Large intestine (tissue), 12 donors: ENCODE measurements around the gene ZNF532. TPM values are rescaled to one million over a fixed set of nuclear protein-coding genes. Genes with fewer than 3 reads are reported as not detected.
A peak's percentile ranks its signal among the peaks of the same experiment; 100 is the strongest.
"Not testable (repeated sequence)": the region's sequence is repeated elsewhere in the genome, so short reads cannot be mapped to it uniquely, and the experiment has no call there.

Source experiments
- DNase-seq, 2 donors: peaks; one replicate each; pipeline versions ENCODE4 v3.0.0 to v3.0.0-alpha.2; 2013
- H3K27ac ChIP-seq: one replicate; pipeline ENCODE4 v1.5.1; 2013; ENCODE audit warnings: low read length
- H3K27me3 ChIP-seq: 2 replicates; pipeline ENCODE4 v1.6.1; 2013; ENCODE audit warnings: low read length; ENCODE audit not compliant: control insufficient read depth, insufficient read depth
- H3K36me3 ChIP-seq: 2 replicates; pipeline ENCODE4 v1.6.1; 2013; ENCODE audit warnings: low read length; ENCODE audit not compliant: control insufficient read depth, insufficient read depth
- H3K4me1 ChIP-seq: one replicate; pipeline ENCODE4 v1.6.1; 2013; ENCODE audit warnings: low read length; ENCODE audit not compliant: control insufficient read depth, insufficient read depth
- H3K4me3 ChIP-seq: one replicate; pipeline ENCODE4 v1.5.1; 2013; ENCODE audit warnings: low read length
- H3K9me3 ChIP-seq: one replicate; pipeline ENCODE4 v1.6.1; 2013; ENCODE audit warnings: mild to moderate bottlenecking, low read depth, low read length, moderate library complexity; ENCODE audit not compliant: control insufficient read depth
- WGBS: methylation state at CpG from one replicate; pipeline ENCODE4 v1.1.5; 2013; ENCODE audit warnings: low lambda C conversion rate; ENCODE audit not compliant: insufficient coverage; 5-methylcytosine and 5-hydroxymethylcytosine counted together
- long read RNA-seq, 11 donors: transcript quantifications; one replicate each; lab custom pipeline, GENCODE V29; 2026
- polyA plus RNA-seq: library from polyadenylated mRNA; unstranded; fragments of 120-200 nt; gene quantifications from one replicate; pipeline ENCODE4 v1.2.1, GENCODE V29; 2013

The ZNF532 gene
- 36.6 TPM for polyA plus RNA-seq
- long read RNA-seq, donor 1, full-length matches to known transcripts, result 5 of 5 reads
- long read RNA-seq, donor 1, partial matches to known transcripts, result 0 of 5 reads
- long read RNA-seq, donor 1, other reads (novel, unspliced or antisense), result 0 of 5 reads
- long read RNA-seq, donor 2, full-length matches to known transcripts, result 9 of 68 reads
- long read RNA-seq, donor 2, partial matches to known transcripts, result 59 of 68 reads
- long read RNA-seq, donor 2, other reads (novel, unspliced or antisense), result 0 of 68 reads
- long read RNA-seq, donor 3, result 0 reads
- long read RNA-seq, donor 4, result 0 reads
- long read RNA-seq, donor 5, full-length matches to known transcripts, result 7 of 15 reads
- long read RNA-seq, donor 5, partial matches to known transcripts, result 8 of 15 reads
- long read RNA-seq, donor 5, other reads (novel, unspliced or antisense), result 0 of 15 reads
- long read RNA-seq, donor 6, full-length matches to known transcripts, result 7 of 12 reads
- long read RNA-seq, donor 6, partial matches to known transcripts, result 5 of 12 reads
- long read RNA-seq, donor 6, other reads (novel, unspliced or antisense), result 0 of 12 reads
- long read RNA-seq, donor 7, full-length matches to known transcripts, result 13 of 13 reads
- long read RNA-seq, donor 7, partial matches to known transcripts, result 0 of 13 reads
- long read RNA-seq, donor 7, other reads (novel, unspliced or antisense), result 0 of 13 reads
- long read RNA-seq, donor 8, partial matches to known transcripts, result 0 of 6 reads
- long read RNA-seq, donor 8, other reads (novel, unspliced or antisense), result 0 of 6 reads
- long read RNA-seq, donor 9, full-length matches to known transcripts, result 3 of 23 reads
- long read RNA-seq, donor 9, partial matches to known transcripts, result 20 of 23 reads
- long read RNA-seq, donor 9, other reads (novel, unspliced or antisense), result 0 of 23 reads
- long read RNA-seq, donor 10, partial matches to known transcripts, result 0 of 8 reads
- long read RNA-seq, donor 10, other reads (novel, unspliced or antisense), result 0 of 8 reads
- long read RNA-seq, donor 11, partial matches to known transcripts, result 0 of 3 reads
- long read RNA-seq, donor 11, other reads (novel, unspliced or antisense), result 0 of 3 reads

GRCh38 chr18:58864146-58865032 lies at the start of gene ZNF532:
Gene ZNF532 (plus strand): TSS chr18:58864877. CDS start in a region left out here.
- H3K4me1 ChIP-seq, result peaks cover 38% of the 10 kb centered on the region
- no peaks in the 10 kb centered on the region for H3K27me3 ChIP-seq
- H3K27ac ChIP-seq, result peak within 1 kb of the TSS; percentile 76
- DNase-seq, result peak; percentile 53 to 77
- H3K9me3 ChIP-seq, result no peaks in the 10 kb centered on the region
- H3K36me3 ChIP-seq, result peaks cover 26% of the 10 kb centered on the region
- no CpG with 5 or more reads among the region's 17 CpGs for WGBS
- no peak within 1 kb of the TSS for H3K4me3 ChIP-seq

- Histone ChIP-seq H3K4me1 (no peaks in the 10 kb centered on the region), H3K9me3 (no peaks in the 10 kb centered on the region), H3K27me3 (no peaks in the 10 kb centered on the region), H3K27ac (no peak overlapping the region), H3K36me3 (no peaks in the 10 kb centered on the region), H3K4me3 (no peak overlapping the region)
- WGBS, result 75% methylated on average over 1 of the region's 4 CpGs
- no peak for DNase-seq
These were observed 45.6 kb upstream of the ZNF532 start for GRCh38 chr18:58819051-58819450.

GRCh38 chr18:58820251-58820650 lies 44.4 kb upstream of the ZNF532 start:
- no peaks in the 10 kb centered on the region for H3K4me1 ChIP-seq
- no peaks in the 10 kb centered on the region for H3K36me3 ChIP-seq
- H3K27ac ChIP-seq, result no peak overlapping the region
- H3K9me3 ChIP-seq, result no peaks in the 10 kb centered on the region
- 86% methylated on average over 2 of the region's 3 CpGs for WGBS
- no peak for DNase-seq
- no peaks in the 10 kb centered on the region for H3K27me3 ChIP-seq
- no peak overlapping the region for H3K4me3 ChIP-seq

- DNase-seq, result no peak
- Histone ChIP-seq H3K27me3 (no peaks in the 10 kb centered on the region), H3K4me3 (no peak overlapping the region), H3K4me1 (no peaks in the 10 kb centered on the region), H3K9me3 (peaks cover 3% of the 10 kb centered on the region), H3K27ac (no peak overlapping the region), H3K36me3 (no peaks in the 10 kb centered on the region)
- WGBS, result 100% methylated on average over 1 of the region's 13 CpGs
These were observed 41.7 kb upstream of the ZNF532 start for GRCh38 chr18:58822944-58823343.

- WGBS, result 83% methylated on average over 1 of the region's 4 CpGs
- H3K27me3 ChIP-seq, result no peaks in the 10 kb centered on the region
- no peak overlapping the region for H3K4me3 ChIP-seq
- DNase-seq, result no peak
- H3K4me1 ChIP-seq, result no peaks in the 10 kb centered on the region
- no peak overlapping the region for H3K27ac ChIP-seq
- H3K36me3 ChIP-seq, result no peaks in the 10 kb centered on the region
- peaks cover 5% of the 10 kb centered on the region for H3K9me3 ChIP-seq
These were observed 41.3 kb upstream of the ZNF532 start for GRCh38 chr18:58823412-58823811.

- H3K4me1 ChIP-seq, H3K36me3 ChIP-seq, H3K27me3 ChIP-seq, H3K4me3 ChIP-seq, H3K9me3 ChIP-seq, DNase-seq, H3K27ac ChIP-seq: not testable (repeated sequence)
- no CpG with 5 or more reads among the region's 6 CpGs for WGBS
These were observed 37.8 kb upstream of the ZNF532 start for GRCh38 chr18:58826926-58827325.

- Histone ChIP-seq H3K4me3 (no peak overlapping the region), H3K9me3 (peaks cover 5% of the 10 kb centered on the region), H3K27me3 (no peaks in the 10 kb centered on the region), H3K36me3 (no peaks in the 10 kb centered on the region), H3K27ac (no peak overlapping the region), H3K4me1 (no peaks in the 10 kb centered on the region)
- DNase-seq, result no peak
- WGBS, result no CpG with 5 or more reads among the region's 5 CpGs
These were observed 37.2 kb upstream of the ZNF532 start for GRCh38 chr18:58827428-58827827.

- DNase-seq, result no peak
- H3K4me3 ChIP-seq, result no peak overlapping the region
- no peaks in the 10 kb centered on the region for H3K4me1 ChIP-seq
- H3K9me3 ChIP-seq, result peaks cover 5% of the 10 kb centered on the region
- H3K36me3 ChIP-seq, result no peaks in the 10 kb centered on the region
- no peaks in the 10 kb centered on the region for H3K27me3 ChIP-seq
- H3K27ac ChIP-seq, result no peak overlapping the region
- WGBS, result no CpG with 5 or more reads among the region's 24 CpGs
These were observed 36.8 kb upstream of the ZNF532 start for GRCh38 chr18:58827886-58828285.

GRCh38 chr18:58828399-58829121 lies 36.1 kb upstream of the ZNF532 start:
- DNase-seq, result no peak
- H3K27ac ChIP-seq, result no peak overlapping the region
- no peak overlapping the region for H3K4me3 ChIP-seq
- no peaks in the 10 kb centered on the region for H3K36me3 ChIP-seq
- H3K9me3 ChIP-seq, result peaks cover 5% of the 10 kb centered on the region
- no peaks in the 10 kb centered on the region for H3K27me3 ChIP-seq
- 100% methylated on average over 1 of the region's 12 CpGs for WGBS
- no peaks in the 10 kb centered on the region for H3K4me1 ChIP-seq
